HT1080 (cell line): ENCODE data around the gene SLC22A3. TPM values are rescaled to one million over a fixed set of nuclear protein-coding genes. Genes with fewer than 3 reads are reported as not detected.
"Not testable (repeated sequence)": the region's sequence is repeated elsewhere in the genome, so short reads cannot be mapped to it uniquely, and the experiment has no call there.

Experiments
- DNase-seq: peaks from one replicate; pipeline ENCODE4 v3.0.0-alpha.2; 2015; ENCODE audit warnings: low read depth
- total RNA-seq: library from RNA; depleted of rRNA; stranded (reverse); fragments of >200 nt; shearing (Covaris generic); gene quantifications from 2 replicates; pipeline ENCODE4 v1.2.3, GENCODE V29; 2014

The SLC22A3 gene
- total RNA-seq, 1 experiment from 2014 or later = not detected

GRCh38 chr6:160439751-160440150 lies 91.6 kb downstream of the SLC22A3 start:
- DNase-seq = no peak

GRCh38 chr6:160442151-160442550 lies 94.0 kb downstream of the SLC22A3 start:
- no peak for DNase-seq

GRCh38 chr6:160445130-160445529 lies 97.0 kb downstream of the SLC22A3 start:
- DNase-seq = no peak

GRCh38 chr6:160447350-160447749 lies 99.2 kb downstream of the SLC22A3 start:
- DNase-seq = no peak

- DNase-seq = not testable (repeated sequence)
Observed at GRCh38 chr6:160449787-160450186, 101.6 kb downstream of the SLC22A3 start.

GRCh38 chr6:160450849-160451248 lies 102.7 kb downstream of the SLC22A3 start:
- no peak for DNase-seq

- no peak for DNase-seq
Observed at GRCh38 chr6:160454303-160454702, 106.1 kb downstream of the SLC22A3 start.

- no peak for DNase-seq
Observed at GRCh38 chr6:160455081-160455480, 106.9 kb downstream of the SLC22A3 start.

- DNase-seq = peak; percentile 54
Observed at GRCh38 chr6:160455541-160456213, 107.5 kb downstream of the SLC22A3 start.

- no peak for DNase-seq
Observed at GRCh38 chr6:160456214-160456546, 108.0 kb downstream of the SLC22A3 start.

GRCh38 chr6:160457823-160458222 lies 109.6 kb downstream of the SLC22A3 start:
- no peak for DNase-seq

- DNase-seq = peak; percentile 69
Observed at GRCh38 chr6:160461641-160462040, 113.5 kb downstream of the SLC22A3 start.

GRCh38 chr6:160462116-160462515 lies 113.9 kb downstream of the SLC22A3 start:
- no peak for DNase-seq

- peak; percentile 96 for DNase-seq
Observed at GRCh38 chr6:160462551-160463109, 114.5 kb downstream of the SLC22A3 start.

GRCh38 chr6:160464744-160465143 lies 116.6 kb downstream of the SLC22A3 start:
- DNase-seq = no peak

GRCh38 chr6:160467261-160467871 lies 119.2 kb downstream of the SLC22A3 start:
- not testable (repeated sequence) for DNase-seq

GRCh38 chr6:160469153-160469552 lies 121.0 kb downstream of the SLC22A3 start:
- no peak for DNase-seq

GRCh38 chr6:160476056-160476455 lies 127.9 kb downstream of the SLC22A3 start:
- not testable (repeated sequence) for DNase-seq

GRCh38 chr6:160477072-160477471 lies 128.9 kb downstream of the SLC22A3 start:
- DNase-seq = not testable (repeated sequence)

GRCh38 chr6:160477901-160478300 lies 129.7 kb downstream of the SLC22A3 start:
- no peak for DNase-seq

- no peak for DNase-seq
Observed at GRCh38 chr6:160487116-160487515, 138.9 kb downstream of the SLC22A3 start.

- DNase-seq = no peak
Observed at GRCh38 chr6:160489091-160489490, 140.9 kb downstream of the SLC22A3 start.

- no peak for DNase-seq
Observed at GRCh38 chr6:160494576-160494975, 146.4 kb downstream of the SLC22A3 start.
